ENCODE results near the gene MSH4.
"Not testable (repeated sequence)": the region's sequence is repeated elsewhere in the genome, so short reads cannot be mapped to it uniquely, and the experiment has no call there.

DNA sequence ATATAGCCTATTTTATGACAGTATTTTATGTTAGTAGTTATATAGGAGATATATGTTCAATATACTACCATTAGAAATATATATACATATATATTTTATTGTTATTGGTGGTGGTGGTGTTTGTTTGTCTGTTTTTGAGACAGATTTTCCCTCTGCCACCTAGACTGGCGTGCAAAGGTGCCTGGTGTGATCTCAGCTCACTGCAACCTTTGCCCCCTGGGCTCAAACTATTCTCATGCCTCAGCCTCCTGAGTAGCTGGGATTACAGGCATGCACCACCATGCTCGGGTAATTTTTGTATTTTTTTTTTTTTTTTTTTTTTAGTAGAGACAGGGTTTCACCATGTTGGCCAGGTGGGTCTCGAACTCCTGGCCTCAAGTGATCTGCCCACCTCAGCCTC lies 13.4 kb downstream of the MSH4 start:
- TF ChIP-seq, protein P1, sequence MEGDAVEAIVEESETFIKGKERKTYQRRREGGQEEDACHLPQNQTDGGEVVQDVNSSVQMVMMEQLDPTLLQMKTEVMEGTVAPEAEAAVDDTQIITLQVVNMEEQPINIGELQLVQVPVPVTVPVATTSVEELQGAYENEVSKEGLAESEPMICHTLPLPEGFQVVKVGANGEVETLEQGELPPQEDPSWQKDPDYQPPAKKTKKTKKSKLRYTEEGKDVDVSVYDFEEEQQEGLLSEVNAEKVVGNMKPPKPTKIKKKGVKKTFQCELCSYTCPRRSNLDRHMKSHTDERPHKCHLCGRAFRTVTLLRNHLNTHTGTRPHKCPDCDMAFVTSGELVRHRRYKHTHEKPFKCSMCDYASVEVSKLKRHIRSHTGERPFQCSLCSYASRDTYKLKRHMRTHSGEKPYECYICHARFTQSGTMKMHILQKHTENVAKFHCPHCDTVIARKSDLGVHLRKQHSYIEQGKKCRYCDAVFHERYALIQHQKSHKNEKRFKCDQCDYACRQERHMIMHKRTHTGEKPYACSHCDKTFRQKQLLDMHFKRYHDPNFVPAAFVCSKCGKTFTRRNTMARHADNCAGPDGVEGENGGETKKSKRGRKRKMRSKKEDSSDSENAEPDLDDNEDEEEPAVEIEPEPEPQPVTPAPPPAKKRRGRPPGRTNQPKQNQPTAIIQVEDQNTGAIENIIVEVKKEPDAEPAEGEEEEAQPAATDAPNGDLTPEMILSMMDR (IDR thresholded peaks at IDR 0.05) = not testable (repeated sequence)
- TF ChIP-seq EP300 (IDR thresholded peaks at IDR 0.05) = not testable (repeated sequence)

Measured in gastroesophageal sphincter (tissue), 3 donors.